GM19099 (cell line): Measurements from ENCODE around the gene NOXO1.

Source experiments
- POLR2A ChIP-seq: IDR thresholded peaks from 3 replicates; pipeline ENCODE4 v1.6.1; 2011; ENCODE audit warnings: low read depth; ENCODE audit not compliant: insufficient read length; ENCODE audit errors: extremely low read depth

Gene NOXO1, protein sequence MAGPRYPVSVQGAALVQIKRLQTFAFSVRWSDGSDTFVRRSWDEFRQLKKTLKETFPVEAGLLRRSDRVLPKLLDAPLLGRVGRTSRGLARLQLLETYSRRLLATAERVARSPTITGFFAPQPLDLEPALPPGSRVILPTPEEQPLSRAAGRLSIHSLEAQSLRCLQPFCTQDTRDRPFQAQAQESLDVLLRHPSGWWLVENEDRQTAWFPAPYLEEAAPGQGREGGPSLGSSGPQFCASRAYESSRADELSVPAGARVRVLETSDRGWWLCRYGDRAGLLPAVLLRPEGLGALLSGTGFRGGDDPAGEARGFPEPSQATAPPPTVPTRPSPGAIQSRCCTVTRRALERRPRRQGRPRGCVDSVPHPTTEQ

DNA sequence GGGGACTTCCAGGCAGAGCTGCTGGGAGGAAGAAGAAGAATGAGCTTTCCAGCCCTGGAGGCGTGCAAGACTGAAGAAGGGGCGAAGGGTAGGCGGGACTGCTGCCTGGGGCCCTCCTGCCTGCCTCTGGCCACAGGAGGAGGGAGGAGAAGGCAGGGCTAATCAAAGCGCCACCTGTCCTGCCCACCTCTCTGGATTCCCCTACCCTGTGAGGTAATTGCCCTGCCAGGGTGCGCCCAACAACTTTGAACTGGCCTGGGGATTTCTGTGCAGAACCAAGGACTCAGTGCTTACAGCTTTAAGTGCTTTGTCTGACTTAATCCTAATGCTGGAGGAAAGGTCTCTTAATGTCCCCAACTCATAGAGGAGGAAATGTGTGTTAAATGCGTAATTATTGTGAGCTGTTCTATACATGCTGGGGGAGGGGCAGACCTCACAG, at the start of gene NOXO1:
Gene NOXO1, minus strand, starts transcription at position 72 of the 439 bp plus-strand sequence. CDS start 290 bp downstream, outside the sequence.
- no peak for TF ChIP-seq POLR2A

DNA sequence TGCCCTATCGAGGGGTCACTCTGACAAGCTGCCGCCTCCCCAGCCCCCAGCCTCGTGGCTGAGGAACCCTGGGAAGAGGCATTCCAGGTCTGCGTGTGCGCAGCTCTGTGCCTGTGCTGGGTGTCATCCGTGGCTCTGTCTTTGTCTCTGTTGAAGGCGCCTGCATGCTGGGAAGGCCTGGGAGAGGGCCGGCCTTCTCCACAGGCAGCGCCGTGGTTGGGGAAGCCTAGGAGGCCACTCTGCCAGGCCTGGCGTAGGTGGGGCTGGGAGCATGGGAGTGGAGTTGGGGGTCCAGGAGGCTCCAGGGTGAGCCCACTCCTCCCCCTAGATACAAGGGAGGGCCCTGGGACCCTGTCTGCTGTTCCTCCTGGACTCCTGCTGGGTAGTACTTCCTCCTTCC, 48.8 kb upstream of the NOXO1 start:
- TF ChIP-seq POLR2A: no peak

DNA sequence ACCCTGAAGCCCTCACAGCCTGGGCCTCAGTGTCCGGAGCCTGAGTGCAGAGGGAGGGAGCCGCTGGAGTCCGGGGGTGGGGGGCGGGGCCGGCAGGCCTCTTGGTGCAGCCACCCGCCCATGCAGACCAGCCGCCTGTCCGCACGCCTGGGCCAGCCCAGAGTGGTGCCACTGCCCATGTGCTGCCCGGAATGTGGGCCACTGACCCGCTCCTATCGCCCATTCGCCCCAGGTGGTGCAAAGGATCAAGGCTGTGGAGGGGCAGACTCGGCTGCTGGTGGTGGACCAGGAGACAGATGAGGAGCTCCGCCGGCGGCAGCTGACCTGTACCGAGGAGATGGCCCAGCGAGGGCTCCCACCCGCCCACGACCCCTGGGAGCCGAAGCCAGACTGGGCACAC, 48.1 kb upstream of the NOXO1 start:
- TF ChIP-seq POLR2A: no peak

DNA sequence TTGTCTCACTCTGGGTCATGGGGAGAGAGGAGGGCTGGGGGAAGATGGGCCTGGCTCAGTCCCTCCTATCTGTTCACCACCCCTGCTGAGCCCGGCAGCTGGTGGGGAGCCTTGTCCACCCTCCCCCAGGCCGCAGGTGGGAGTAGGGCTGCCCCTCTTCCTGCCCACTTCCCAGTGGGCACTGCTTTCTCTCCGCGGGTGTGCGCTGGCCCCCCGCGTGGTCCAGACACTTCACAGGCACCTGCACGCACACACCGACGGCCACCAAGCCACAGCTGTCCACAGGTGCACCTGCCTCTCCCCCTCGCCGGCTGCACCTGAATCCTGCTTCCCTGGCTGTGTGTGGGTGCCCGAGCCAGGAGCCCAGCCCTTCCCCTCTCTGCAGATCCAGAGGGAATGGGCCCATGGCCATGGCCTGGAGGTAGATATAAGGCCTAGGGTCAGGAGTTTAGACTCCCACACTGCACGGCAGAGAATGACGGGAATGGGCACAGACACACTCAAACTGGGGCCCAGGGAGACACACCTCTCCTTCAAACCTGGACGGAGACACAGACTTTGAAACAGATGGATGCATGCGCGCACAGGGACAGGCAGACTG, 47.5 kb upstream of the NOXO1 start:
- no peak for TF ChIP-seq POLR2A

DNA sequence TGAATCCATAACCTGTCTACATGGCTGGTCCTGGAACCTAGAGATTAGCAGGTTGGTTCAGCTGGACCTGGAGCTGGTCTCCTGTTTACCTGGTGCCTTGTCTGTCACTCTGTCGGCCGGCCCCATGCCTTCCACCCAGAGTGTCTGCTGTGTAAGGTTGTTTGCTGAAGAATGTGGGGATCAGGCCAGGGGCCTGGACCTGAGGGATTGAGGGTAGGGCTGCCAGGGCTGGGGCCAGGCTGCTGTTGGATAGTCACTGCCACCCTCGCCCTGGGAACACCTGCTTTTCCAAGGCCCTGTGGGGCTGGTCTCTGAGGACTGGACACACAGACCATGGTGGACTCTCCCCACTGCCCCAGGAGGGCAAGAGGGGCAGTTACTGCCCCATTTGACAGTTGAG, 46.9 kb upstream of the NOXO1 start:
- no peak for TF ChIP-seq POLR2A

DNA sequence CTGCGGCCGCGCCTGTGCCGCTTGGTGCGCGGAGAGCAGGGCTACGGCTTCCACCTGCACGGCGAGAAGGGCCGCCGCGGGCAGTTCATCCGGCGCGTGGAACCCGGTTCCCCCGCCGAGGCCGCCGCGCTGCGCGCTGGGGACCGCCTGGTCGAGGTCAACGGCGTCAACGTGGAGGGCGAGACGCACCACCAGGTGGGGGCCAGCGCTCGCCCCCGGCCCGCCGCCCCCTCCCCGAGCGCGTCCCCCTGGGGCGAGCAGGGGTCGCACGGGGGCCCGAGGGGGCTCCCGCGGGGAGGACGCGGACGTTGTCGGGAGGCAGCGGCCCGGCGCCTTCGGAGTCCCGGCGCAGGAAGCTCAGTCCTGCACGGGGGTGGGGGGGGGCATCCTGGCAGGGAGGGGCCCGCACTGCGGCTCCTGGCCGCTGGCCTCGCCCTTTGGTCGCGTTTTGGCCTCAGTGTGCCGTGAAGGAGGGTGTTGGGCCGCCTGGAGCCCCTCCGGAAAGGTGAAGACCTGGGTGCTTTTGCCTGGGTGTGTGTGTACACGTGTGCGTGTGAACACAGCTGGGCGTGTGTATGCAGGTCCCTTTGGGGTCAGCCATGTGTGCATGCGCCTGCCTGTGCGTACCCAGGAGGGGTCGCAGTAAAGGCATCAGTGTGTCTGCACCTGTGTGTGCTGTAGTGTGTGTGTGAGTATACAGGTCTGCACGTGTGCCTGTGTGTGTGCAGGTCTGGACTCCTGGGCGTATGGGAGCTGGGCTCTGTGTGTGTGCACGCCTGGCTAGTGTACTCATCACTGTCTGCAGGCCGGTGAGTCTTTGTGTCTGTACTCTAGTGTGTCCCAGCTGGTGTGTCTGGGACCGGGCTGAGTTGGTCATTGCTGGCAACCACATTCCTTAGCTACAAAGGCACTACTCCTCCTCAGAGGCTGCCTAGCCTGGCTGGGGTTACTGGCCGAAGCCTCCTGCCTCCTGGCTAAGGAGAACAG, 46.0 kb upstream of the NOXO1 start:
- no peak for TF ChIP-seq POLR2A

DNA sequence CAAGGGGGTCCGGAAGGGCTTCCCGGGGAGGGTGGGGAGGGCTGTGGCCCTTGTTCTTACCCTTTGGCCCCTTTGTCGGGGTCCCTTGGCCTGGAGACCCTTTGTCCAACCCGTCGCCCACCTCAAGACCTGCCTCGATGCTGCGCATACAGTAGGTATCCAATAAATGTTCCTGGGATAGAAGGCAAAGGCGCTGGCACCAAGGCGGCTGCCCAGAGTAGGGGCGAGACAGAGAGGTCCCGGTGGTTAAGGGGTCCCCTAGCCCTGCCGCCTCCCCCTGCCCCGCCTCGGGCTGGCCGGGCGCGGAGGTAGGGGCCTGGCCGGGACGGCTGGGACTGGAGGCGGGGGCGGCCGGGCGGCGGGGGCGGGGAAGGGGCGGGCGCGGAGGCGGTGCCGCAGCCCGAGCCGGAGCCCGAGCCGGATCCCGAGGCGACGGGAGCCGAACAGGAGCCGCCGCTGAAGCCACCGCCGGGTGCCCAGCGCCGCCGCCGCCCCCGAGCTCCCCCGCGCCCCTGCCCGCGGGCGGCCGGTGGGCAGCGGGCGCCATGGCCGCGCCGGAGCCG, 45.3 kb upstream of the NOXO1 start, which contains the start of gene NHERF2:
Gene NHERF2, plus strand, starts transcription at position 442 of the 563 bp plus-strand sequence. Its CDS starts 104 bp downstream, at position 546.
- no peak for TF ChIP-seq POLR2A

DNA sequence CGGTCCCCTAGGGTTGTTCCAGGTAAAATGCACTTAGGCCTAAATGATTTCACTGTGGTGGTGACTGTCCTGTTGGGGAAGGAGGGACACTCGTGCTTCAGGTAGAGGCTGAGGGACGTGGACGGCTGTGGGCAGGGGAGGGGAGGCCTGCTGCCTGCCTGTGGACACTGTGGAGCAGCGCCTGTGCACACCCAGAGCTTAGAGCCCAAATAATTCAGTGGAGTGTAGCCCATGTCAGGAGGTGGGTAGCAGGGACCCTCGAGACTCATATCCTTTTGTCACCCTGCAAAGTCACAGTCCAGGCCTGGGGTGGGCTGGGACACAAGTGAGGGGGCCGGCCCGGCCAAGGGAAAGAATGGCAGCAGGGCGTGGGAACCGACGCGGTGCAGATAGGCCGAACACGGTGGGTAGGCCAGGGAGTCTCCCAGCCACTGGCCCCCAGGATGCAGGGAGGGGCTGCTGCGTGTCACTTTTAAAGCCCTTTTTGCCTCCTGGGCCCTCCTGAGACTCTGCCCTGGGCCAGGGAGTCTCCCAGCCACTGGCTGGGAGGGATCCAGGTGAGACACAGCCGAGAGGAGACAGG, 44.7 kb upstream of the NOXO1 start:
- TF ChIP-seq POLR2A: no peak

DNA sequence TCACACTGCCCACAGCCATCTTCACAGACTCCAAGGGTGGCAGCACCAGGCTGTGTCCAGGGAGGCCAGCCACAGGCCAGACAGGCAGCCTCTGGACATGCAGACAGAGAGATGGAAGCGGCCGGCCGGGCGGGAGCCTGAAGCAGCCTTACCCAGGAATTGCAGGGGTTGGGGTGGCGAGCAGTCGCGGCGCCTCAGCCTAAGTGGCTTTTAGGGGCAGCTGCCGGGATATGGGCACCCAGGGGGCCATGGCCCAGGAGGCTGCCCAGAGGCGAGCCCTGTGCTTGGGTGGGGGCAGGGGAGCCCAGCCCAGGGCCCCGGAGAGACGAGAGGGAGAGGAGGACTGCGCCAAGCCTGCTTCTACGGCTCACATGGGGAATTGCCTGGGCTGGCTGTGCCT, 44.0 kb upstream of the NOXO1 start:
- no peak for TF ChIP-seq POLR2A

DNA sequence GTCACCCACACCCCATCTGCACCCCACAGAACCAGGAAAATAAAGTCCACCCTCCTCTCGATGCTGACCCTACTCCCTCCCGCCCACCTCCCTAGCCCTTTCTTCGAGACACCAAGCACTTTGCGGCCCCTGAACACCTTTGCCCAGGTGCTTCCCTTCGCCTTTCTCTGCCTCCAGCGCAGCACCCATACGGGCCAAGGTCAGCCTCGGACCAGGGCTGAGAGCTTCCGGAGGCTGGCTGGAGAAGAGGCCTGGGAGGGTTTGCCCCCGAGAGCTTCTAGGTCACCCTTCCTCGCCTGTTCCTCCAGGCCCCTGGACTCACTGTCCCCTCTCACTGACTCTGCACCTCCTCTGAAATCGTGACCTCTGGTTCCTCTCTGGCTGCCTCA, 42.8 kb upstream of the NOXO1 start:
- no peak for TF ChIP-seq POLR2A

DNA sequence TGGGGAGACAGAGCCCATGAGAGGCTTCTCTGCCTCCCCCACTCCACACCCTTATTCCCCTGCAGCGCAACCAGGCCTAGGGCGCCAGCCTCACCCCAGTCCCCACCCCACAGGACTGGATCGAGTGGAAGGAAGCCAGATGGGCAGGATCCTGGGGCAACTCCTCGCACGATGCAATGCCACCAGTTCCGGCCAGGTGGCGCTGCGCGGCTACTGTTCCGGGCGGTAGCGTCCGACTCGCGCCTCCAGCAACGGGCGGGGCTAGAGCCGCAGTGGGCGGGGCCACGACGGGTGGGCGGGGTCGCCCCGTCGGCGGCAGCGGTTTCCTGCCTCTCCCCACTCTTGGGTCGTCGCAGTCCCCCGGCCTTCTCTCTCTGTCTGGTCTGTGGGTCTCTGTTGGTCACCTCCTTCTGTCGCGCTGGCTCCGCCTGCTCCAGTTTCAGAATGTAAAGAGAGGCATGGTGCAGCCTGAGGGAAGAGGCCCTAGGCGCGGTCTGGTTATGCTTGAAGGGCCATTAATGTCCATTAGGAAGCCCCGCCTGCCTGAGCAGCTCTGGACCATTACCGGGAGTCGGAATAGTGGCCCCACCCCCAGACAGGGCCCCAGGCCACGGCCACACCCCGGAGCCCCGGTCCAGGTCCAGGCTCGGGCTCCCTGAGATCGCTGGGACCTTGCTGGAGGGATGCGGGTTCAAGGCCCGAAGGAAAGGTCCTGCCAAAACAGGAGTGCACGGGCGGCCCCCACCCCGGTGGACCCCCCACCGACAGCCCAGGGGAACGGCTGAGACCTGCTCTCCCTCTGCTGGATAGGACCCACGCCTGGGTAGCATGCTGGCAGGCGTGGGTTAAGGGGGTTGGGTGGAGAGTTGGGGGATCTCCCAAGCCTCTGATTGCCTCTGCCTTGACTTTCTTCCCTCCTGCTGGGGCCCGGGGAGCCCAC, 42.1 kb upstream of the NOXO1 start:
- TF ChIP-seq POLR2A: no peak

DNA sequence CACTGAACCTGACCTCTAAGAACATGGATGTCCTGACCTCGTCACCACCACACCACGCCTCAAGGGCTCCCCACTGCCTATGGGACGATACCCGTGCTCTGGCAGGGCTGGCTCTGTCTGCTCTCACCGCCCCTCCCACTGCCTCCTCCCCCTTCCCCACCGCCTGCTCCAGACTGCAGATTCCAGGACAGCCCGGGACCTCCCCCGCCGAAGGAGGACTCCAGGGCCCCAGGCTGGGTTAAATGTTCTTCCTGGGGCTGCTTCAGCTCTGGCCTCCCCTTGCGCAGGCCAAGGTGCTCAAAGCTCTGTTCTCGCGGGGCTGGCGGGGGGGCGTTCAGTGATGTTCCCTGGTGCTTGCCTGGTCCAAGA, 41.4 kb upstream of the NOXO1 start:
- TF ChIP-seq POLR2A: no peak
